HepG2 (cell line): ENCODE results near the gene CENATAC. TPM values are rescaled to one million over a fixed set of nuclear protein-coding genes. Genes with fewer than 3 reads are reported as not detected.
"Not testable (repeated sequence)": the region's sequence is repeated elsewhere in the genome, so short reads cannot be mapped to it uniquely, and the experiment has no call there.

Source experiments
- ATAC-seq: fragments of 200-7000 bp; cut with Tn5 transposase; 3 replicates; pipeline ENCODE4 v1.9.1; 2020; ENCODE audit warnings: mild to moderate bottlenecking, moderate library complexity
- BruUV-seq: library from RNA; stranded (reverse); fragments of 400-500 nt; replicated peaks from 2 replicates; lab custom pipeline; 2021; lab: Mats Ljungman, UMichigan
- CTCF ChIA-PET: fragments of 300-600 bp; formaldehyde crosslinking; extraction: SDS; loops from one replicate; lab custom pipeline; 2021; ENCODE audit warnings: low total read pairs, inconsistent platforms, low intra/inter-chr PET ratio; lab: Yijun Ruan, JAX
- POLR2A ChIA-PET: fragments of 350-600 bp; sonication (Branson Sonifier 250); formaldehyde crosslinking; loops from one replicate; lab custom pipeline; 2020; ENCODE audit warnings: antibody characterized with exemption, inconsistent platforms; lab: Yijun Ruan, JAX
- DNase-seq: peaks from one replicate; pipeline ENCODE4 v3.0.0-alpha.2; 2015; ENCODE audit warnings: low spot score
- FAIRE-seq: peaks from 3 replicates; lab custom pipeline; 2011; peaks lifted over from hg19 to GRCh38; lab: Jason Lieb, UNC
- H2AFZ ChIP-seq: one replicate; pipeline ENCODE4 v1.6.1; 2011; ENCODE audit warnings: low read length, inconsistent platforms
- H3K27ac ChIP-seq: fragments of 300-600 bp; 3 replicates; pipeline ENCODE4 v1.8.0; 2011; ENCODE audit warnings: mixed run types, mild to moderate bottlenecking, mixed read lengths, low read length, inconsistent platforms; ENCODE audit not compliant: insufficient read depth; ENCODE audit errors: extremely low read length
- H3K27me3 ChIP-seq, 2 experiments: fragments of 200-600 bp in 1 of 2; 2 replicates in 1 of 2; 3 replicates in 1 of 2; pipeline versions ENCODE4 v1.6.0 to v1.8.0; 2011; ENCODE audit warnings: low read length in 2 of 2, mild to moderate bottlenecking in 2 of 2, moderate library complexity in 2 of 2, inconsistent platforms in 1 of 2; ENCODE audit not compliant: insufficient read depth in 2 of 2, control insufficient read depth in 1 of 2
- H3K36me3 ChIP-seq, 2 experiments: fragments of 200-600 bp in 1 of 2; replicated peaks in 1 of 2; 2 replicates in 1 of 2; 3 replicates in 1 of 2; pipeline versions ENCODE4 v1.5.1 to v1.8.0; 2011; ENCODE audit warnings: low read length in 2 of 2, inconsistent platforms in 1 of 2; ENCODE audit not compliant: insufficient read depth in 2 of 2, control insufficient read depth in 1 of 2
- H3K4me1 ChIP-seq: 2 replicates; pipeline ENCODE4 v1.5.1; 2012; ENCODE audit warnings: low read length, inconsistent platforms; ENCODE audit not compliant: insufficient read depth
- H3K4me2 ChIP-seq: 2 replicates; pipeline ENCODE4 v1.6.0; 2011; ENCODE audit warnings: low read depth, low read length, inconsistent platforms
- H3K4me3 ChIP-seq, 3 experiments: fragments of 200-600 bp in 1 of 3; sonication (generic), shearing (Covaris generic) in 1 of 3; replicated peaks in 1 of 3; 2 replicates each; pipeline ENCODE4 v1.5.1; 2011 to 2016; ENCODE audit warnings: low read length in 3 of 3, inconsistent platforms in 2 of 3, low read depth in 2 of 3, mild to moderate bottlenecking in 2 of 3, control low read depth in 1 of 3, mixed read lengths in 1 of 3; ENCODE audit not compliant: insufficient read depth in 1 of 3
- H3K79me2 ChIP-seq: one replicate; pipeline ENCODE4 v1.6.1; 2011; ENCODE audit warnings: low read length, inconsistent platforms; ENCODE audit not compliant: insufficient read depth
- H3K9ac ChIP-seq: 2 replicates; pipeline ENCODE4 v1.6.0; 2011; ENCODE audit warnings: mild to moderate bottlenecking, low read depth, low read length, inconsistent platforms; ENCODE audit not compliant: insufficient read depth
- H3K9me3 ChIP-seq: 2 replicates; pipeline ENCODE4 v1.5.1; 2012; ENCODE audit warnings: mild to moderate bottlenecking, low read length
- H4K20me1 ChIP-seq: 2 replicates; pipeline ENCODE4 v1.6.0; 2011; ENCODE audit warnings: inconsistent platforms, mild to moderate bottlenecking, low read length, moderate library complexity; ENCODE audit not compliant: insufficient read depth
- RFX1 ChIP-seq: fragments of 450-650 bp; IDR thresholded peaks from 2 replicates; pipeline ENCODE4 v1.6.1; 2017
- ZNF24 ChIP-seq: fragments of 450-650 bp; IDR thresholded peaks from 2 replicates; pipeline ENCODE4 v1.6.1; 2017; ENCODE audit warnings: antibody characterized with exemption, mild to moderate bottlenecking
- WGBS: methylation state at CpG from one replicate; pipeline ENCODE4 v1.1.6; 2017; ENCODE audit warnings: low lambda C conversion rate; 5-methylcytosine and 5-hydroxymethylcytosine counted together
- in situ Hi-C: cut with HindIII; loops from 2 replicates; pipeline ENCODE4 v1.10.0; 2017; ENCODE audit warnings: low pct_unique_long_range_greater_than_20kb; ENCODE audit not compliant: extremely low pct_ligation_motif_present
- intact Hi-C: fragments of 100-400 bp; cut with micrococcal nuclease; formaldehyde crosslinking; loops from one replicate; pipeline ENCODE4 v1.10.0; 2022; ENCODE audit not compliant: unreplicated experiment
- polyA plus RNA-seq, 8 experiments: library from polyadenylated mRNA; depleted of rRNA in 3 of 8; stranded (reverse) in 7 of 8; unstranded in 1 of 8; fragments of >200 nt; fragmentation: Illumina TruSeq in 4 of 8; extraction: Trizol in 4 of 8; gene quantifications; 2 replicates each; pipeline versions ENCODE4 v1.2.1 to v1.2.3, GENCODE V29; 2011 to 2016; ENCODE audit warnings: low read depth in 4 of 8, missing spikeins in 1 of 8, mixed read lengths in 1 of 8; ENCODE audit not compliant: insufficient read depth in 1 of 8
- total RNA-seq, 5 experiments: library from RNA; depleted of rRNA; stranded (reverse); fragments of >200 nt; fragmentation: Illumina TruSeq; extraction: Trizol; gene quantifications; 2 replicates each; pipeline ENCODE4 v1.2.3, GENCODE V29; 2016; ENCODE audit warnings: low read depth in 1 of 5

CENATAC gene
- total and polyA plus RNA-seq, 2 of the 13 experiments (the other 11 are each of a cell fraction or from before 2014, with no cell fraction given) = 21.7 to 25.0 TPM

DNA sequence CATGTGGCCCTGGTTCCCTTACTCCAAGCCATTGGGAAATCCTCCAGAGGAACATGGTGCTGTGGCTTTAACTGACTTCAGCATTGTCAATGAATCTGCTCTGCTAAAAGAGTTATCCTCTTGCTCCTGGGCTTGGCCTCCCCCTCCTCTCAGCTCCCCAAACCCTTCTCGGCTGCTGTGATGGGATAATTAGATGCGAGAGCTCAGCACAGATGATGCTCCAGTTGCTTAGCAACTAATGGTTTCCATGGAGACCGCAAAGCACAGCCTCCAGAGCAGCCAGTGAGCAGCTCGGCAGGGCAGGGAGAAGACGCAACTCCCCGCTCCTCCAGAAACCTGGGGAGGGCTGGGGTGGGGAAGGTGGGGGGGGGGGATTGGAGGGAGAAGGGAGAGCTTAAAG is 44.7 kb upstream of the CENATAC start:
- no peak overlapping the region for H3K4me3 ChIP-seq
- H3K27me3 ChIP-seq = peaks cover 2 to 31% of the 10 kb centered on the region in 2 experiments; a peak in 4 of 5 replicates
- DNase-seq (no peak), FAIRE-seq (no peak), ATAC-seq (no peak)
- 17% methylated on average over 6 of the region's 6 CpGs for WGBS
- no peak overlapping the region for H3K27ac ChIP-seq
- H3K4me1 ChIP-seq = no peaks in the 10 kb centered on the region
- intact Hi-C loops = no loop called here
- H3K36me3 ChIP-seq = no peaks in the 10 kb centered on the region
- H3K9ac ChIP-seq = no peak overlapping the region
- H4K20me1 ChIP-seq = no peaks in the 10 kb centered on the region
- BruUV-seq = no TSS peak
- H3K79me2 ChIP-seq = no peaks in the 10 kb centered on the region
- no peaks in the 10 kb centered on the region for H3K9me3 ChIP-seq
- in situ Hi-C loops = no loop called here
- CTCF ChIA-PET = no interaction called here
- POLR2A ChIA-PET = no interaction called here
- peak; percentile 27 for TF ChIP-seq RFX1
- no peak for TF ChIP-seq ZNF24
- H2AFZ ChIP-seq = no peak overlapping the region
- H3K4me2 ChIP-seq = no peak overlapping the region

DNA sequence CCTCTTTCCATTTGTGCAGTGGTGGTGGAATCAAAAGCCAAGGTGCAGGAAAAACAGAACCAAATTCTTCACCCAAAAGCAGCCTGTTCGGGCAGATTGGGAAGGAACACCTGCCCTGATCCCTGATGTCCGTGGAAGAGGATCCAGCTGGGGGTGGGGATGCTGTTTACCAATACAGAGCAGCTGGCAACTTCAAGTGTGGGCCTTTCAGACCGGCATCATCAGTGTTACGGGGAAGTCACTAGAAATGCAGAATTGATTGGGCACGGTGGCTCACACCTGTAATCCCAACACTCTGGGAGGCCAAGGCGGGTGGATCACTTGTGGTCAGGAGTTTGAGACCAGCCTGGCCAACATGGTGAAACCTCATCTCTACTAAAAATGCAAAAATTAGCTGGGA is 44.0 kb upstream of the CENATAC start:
- H3K36me3 ChIP-seq, CTCF ChIA-PET, ATAC-seq, FAIRE-seq, H3K79me2 ChIP-seq, H3K4me3 ChIP-seq, BruUV-seq, DNase-seq, H3K4me1 ChIP-seq, intact Hi-C loops, H3K9me3 ChIP-seq, POLR2A ChIA-PET, H4K20me1 ChIP-seq, H2AFZ ChIP-seq, H3K27ac ChIP-seq, H3K4me2 ChIP-seq, H3K9ac ChIP-seq, in situ Hi-C loops: not testable (repeated sequence)
- H3K27me3 ChIP-seq = peaks cover 2 to 35% of the 10 kb centered on the region in 2 experiments; a peak in 4 of 5 replicates
- WGBS = 36% methylated on average over 6 of the region's 6 CpGs
